HPDE6-E6E7 (cell line): ENCODE data around the gene DTL.

ENCODE experiments used
- DNase-seq: peaks from one replicate; pipeline ENCODE4 v3.0.0; 2011; ENCODE audit warnings: missing footprints; ENCODE audit errors: extremely low spot score

DTL gene

DNA sequence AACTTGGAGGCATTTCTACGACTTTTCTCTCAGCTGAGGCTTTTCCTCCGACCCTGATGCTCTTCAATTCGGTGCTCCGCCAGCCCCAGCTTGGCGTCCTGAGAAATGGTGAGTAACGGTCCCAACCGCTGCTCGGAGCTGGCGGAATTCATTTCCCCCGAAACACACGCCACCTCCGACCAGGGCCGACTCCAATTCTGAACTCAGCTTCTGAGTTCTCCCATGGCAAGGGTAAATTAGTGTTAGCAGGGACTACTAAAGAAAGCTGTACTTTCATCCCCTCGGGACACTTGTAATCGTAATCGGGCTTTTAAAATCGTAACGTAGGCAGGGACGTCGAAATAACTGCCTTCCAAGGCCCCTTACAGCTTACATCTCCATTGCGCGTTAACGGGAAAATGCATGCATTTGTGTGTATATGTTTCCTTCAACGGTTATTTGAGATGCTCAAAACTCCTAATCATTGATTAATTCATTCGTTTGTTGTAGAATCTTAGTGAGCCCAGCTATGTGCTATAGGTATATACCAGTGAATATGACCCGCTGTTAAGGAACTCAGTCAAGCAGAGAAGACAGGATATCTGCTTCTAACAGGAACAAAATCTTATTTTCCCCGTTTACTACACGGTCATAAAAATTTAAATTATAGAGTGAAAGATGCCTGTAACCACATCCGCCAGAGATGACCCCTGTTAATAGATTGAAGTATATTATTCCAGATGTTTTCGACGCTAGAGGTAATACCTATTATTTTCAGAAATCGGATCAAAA lies 472 bp downstream of the DTL start:
- DNase-seq = no peak

DNA sequence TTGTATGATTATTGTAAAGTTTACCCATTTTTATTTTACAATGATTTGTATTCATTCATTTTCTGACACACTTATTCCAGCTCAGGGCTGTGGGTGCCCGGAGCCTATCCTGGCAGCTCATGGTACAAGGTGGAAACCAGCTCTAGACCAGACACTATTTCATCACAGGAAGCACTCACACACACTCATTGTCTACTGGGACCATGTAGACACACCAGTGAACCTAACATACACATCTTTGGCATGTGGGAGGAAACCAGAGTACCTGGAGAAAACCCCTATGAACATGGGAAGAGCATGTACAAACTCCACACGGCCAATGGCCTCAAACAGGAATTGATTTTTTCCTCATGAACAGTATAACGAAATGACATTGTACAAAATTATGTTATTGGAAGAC lies 2.4 kb downstream of the DTL start:
- no peak for DNase-seq

DNA sequence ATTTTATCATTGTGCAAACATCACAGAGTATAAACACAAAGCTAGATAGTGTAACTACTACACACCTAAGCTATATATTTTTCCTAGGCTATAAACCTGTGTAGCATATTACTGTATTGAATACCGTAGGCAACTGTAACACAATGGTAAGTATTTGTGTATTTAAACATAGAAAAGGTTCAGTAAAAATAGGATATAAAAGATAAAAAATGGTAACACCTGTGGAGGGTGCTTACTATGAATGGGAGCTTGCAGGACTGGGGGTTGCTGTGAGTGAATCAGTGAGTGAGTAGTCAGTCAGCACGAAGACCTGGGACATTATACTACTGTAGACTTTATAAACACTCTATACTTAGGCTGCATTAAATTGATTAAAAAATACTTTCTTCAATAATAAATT lies 4.1 kb downstream of the DTL start:
- no peak for DNase-seq

DNA sequence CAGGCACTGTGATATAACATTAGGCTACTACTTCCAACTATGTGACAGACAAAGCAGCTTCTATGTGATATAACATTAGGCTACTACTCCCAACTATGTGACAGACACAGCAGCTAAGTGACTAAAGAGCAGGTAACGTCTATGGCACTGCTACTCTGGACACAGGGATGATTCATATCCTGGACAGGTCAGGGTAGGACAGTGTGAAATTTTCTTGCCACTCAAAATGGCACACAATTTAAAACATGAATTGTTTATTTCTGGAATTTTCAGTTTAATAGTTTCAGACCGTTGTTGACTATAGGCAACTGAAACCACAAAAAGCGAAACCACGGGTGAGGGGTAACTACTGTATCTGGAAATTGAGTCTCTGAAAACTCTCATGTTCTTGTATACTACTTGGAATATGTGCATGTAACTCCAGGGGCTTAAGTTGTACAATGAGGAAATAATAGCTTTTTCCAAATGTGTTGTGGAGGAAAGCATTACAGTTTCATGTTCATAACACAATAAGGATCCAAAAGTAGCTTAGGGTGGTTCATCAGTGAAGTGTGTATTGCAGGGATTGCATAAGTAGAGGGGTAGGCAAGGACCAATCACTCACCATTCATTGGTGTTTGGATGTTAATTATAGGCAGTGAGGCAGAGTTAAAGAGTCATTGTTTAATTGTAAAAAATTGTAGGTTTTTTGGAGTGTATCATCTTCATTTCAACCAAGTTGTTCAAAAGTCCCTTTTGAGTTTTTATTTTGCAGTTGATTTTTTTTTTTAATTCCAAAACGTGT lies 5.3 kb downstream of the DTL start:
- no peak for DNase-seq

DNA sequence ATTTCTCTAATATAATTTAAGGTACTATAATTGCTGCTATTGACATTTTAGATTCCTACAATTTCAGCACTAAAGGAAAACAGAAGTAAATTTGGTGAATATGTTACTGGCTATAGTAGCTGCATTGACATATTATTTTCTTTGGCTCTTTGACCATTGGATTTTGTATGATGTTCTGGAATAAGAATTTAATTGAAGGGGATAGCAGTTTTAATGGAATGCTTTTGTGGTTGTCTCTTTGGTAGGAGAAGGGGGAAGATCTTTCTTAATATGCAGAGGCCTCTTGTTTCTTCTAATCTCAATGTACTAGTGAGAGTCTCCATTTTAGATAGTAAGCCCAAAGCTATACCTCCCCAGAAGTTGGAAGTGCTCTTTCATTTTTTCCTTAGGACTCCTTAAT lies 6.9 kb downstream of the DTL start:
- DNase-seq = no peak

DNA sequence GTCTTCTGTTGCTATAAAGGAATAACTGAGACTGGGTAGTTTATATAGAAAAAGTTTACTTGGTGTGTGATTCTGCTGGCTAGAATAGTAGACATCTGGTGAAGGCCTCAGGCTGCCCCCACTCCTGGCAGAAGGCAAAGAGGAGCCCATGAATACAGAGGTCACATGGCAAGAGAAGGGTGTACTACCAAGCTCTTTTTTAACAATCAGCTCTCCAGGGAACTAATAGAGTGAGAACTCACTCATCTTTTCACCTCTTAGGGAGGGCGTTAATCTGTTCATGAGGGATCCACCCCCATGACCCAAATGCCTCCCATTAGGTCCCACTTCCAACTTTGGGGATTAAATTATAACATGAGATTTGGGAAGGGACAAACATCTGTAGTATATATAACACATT lies 9.3 kb downstream of the DTL start:
- no peak for DNase-seq

DNA sequence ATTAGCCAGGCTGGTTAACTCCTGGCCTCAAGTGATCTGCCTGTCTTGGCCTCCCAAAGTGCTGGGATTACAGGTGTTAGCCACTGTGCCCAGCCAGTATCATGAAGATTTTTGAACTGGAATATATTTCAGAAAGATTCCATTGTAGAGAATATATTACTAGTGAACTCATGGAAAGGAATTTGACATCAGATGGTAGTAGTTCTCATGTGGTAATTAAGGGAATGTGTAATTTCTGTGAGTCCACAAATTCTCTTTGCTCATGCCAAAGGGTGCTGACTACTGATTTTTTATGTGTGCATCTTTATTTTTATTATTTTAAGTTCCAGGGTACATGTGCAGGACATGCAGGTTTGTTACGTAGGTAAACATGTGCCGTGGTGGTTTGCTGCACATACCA lies 10.4 kb downstream of the DTL start:
- DNase-seq = no peak

DNA sequence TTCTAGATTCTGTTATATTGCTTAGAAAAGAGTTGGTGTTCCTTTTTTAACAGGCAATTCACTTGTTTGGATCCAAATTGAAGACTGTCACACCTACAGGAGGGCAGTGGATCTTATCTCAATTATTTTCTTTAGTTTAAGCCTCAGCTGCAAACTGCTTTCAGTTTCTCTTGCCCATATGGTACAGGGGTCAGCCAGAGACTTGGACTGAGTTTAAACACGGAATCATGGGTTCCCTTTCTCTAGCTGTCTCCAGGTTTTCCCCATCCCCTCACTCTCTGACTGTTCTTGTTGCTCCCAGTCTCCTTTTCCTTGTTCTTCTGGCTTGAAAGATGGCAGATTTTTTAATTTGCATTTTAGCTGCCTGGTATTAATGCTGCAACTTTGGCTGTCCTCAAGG lies 18.4 kb downstream of the DTL start:
- DNase-seq = no peak

DNA sequence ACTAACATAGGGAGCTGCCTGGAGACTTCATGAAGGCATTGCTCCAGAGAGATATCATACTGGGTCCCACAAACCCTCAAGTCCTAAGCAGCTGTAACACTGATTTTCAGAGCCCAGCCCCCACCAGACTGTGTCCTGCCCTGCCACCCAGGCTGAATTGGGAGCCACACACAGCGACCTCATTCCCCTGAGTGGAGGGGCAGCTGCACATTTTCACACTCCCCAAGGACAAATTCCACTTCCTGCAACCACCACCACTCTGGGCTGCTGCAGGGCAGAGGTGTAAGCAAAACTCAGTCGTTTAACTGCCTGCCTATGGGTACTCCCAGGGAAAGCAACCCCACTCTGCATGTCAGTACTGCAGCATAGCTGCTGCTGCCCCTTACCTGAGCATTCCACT lies 19.8 kb downstream of the DTL start:
- DNase-seq = no peak

DNA sequence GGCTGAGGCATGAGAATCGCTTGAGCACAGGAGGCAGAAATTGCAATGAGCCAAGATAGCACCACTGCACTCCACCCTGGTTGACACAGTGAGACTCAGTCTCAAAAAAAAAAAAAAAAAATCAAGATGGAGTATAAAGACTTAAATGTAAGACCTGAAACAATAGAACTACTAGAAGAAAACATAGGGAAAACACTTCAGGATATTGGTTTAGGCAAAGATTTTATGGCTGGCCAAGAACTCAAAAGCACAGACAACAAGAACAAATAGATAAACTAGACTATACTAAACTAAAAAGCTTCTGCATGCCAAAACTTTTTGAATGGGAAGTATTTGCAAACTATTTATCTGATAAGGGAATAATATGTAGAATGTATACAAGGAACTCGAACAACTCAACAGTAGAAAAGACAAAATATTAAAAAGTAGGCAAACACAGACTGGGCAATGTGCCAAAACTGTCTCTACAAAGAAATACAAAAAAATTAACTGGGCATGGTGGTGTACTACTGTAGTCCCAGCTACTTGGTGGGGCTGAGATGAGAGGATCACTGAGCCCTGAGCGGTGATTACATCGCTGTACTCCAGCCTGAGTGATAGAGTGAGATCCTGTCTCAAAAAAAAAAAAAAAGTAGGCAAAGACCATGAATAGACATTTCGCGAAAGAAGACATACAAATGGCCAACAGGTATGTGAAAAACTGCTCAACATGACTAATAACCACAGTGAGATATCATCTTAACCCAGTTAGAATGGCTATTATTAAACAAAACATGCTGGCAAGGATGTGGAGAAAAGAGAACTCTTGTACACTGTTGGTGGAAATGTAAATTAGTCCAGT lies 25.3 kb downstream of the DTL start:
- no peak for DNase-seq

DNA sequence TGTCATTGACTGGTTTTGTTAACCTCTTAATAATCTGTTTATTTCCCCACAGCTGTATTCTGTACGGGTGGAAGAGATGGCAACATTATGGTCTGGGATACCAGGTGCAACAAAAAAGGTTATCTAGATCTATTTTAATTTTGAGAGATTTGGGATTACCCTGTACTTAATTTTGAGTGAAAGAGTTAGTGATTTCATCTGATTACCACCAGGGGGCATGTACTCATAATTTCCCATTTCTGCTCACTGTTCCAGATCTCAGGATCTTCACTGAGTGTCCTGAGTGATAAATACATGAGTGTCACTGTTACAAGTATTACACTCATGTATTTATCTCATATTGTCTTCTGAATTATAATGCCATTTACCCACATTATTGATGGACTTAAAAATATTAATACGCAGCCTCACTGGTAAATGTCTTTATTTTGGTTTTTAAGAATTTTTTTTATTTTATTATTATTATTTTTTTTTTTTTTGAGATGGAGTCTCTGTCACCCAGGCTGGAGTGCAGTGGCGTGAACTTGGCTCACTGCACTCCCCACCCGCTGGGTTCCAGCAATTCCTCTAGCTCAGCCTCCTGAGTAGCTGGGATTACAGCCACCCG lies 27.4 kb downstream of the DTL start:
- DNase-seq = no peak

DNA sequence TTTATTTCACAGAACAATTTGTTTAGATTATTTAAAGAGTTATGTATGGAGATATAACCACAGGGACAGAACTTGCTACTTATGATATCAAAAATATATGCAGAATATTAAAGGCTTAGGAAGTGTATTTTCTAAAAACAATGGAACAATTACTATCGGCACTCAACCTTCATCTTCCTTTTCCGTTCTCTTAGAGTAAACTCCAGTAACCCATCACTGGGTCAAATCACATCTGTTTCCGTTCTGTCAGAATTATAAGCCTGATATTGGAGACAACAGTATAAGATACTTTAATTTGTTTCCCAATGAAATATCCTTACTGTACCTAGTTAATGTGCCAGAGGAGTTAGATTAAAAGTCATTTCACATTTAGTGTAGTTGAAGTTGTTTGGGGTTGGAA lies 32.2 kb downstream of the DTL start:
- no peak for DNase-seq

DNA sequence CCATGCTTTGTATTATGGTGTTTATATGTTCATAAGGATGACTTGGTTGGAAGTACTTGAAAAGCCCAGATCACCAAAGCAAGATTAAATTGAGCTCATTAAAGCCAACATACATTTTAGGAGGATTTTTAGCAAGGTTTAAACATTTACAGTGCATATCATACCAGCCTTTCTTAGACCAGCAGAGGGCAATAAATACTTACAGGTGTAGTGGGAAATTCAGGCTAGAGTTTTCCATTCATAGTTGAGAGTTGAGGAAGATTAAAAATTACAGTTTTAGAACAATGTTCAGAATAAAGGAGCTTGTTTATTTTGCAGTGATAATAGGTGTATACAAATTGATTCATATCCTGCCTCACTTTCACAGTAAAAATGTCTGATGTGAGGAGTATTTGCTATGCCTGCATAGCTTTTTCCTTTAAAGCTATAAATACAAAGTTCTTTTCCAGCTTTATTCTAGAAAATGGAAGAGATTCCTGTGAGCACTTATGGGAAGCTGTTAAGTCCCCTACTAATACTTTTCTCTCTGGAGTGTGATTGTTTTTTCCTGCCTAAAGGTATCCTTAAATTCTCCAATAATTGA lies 35.3 kb downstream of the DTL start:
- DNase-seq = peak; percentile 21

DNA sequence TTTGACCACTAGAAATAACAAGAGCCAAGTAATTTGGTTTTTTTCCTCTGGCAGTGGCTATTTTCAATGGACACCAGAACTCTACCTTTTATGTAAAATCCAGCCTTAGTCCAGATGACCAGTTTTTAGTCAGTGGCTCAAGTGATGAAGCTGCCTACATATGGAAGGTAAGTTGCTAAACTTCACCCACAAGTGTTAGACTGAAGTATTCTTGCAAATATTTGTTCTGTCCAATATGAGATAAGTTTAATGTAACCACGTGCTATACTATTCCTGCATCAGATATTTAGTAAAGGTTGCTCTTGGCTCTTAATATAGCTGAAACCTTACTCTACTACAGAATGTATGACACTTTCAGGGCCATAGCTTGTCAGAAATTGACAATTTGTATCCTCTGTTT lies 36.5 kb downstream of the DTL start:
- no peak for DNase-seq

DNA sequence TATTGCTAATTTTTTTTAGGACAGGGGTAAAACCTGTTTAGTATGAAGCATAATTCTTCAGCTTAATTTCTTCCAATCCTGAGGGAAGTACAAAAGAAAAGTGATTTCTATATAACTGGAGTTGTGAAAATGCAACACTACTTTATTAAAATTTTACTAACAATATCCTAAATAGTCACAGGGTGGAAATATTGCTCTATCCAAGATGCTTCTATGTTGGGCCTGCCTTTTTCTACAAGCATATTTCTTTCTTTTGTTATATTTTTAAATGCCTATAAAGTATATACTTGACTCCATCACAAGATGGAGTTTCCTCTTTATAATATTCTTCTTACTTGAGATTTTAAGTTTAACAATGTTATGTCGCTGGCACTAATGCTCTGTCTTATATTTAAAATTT lies 37.9 kb downstream of the DTL start:
- no peak for DNase-seq

DNA sequence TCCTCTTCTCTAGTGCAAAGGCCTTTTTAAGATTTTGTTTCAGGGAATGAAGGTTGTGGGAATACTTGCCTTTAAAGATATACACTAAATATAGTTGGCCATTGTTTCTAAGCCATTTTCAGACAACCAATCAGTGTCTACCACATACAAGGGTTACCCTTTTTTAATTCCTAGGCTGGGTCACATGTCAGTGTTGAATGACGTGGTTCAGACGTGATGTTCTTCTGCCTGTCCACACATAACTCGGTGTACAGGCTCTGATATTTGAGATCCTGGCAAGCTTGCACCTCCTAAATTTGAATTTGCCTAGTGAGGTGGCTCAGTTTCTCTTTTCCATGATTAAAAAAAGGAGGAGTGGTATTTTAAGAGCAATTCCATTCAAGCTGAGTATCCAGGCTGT lies 38.8 kb downstream of the DTL start:
- DNase-seq = no peak

DNA sequence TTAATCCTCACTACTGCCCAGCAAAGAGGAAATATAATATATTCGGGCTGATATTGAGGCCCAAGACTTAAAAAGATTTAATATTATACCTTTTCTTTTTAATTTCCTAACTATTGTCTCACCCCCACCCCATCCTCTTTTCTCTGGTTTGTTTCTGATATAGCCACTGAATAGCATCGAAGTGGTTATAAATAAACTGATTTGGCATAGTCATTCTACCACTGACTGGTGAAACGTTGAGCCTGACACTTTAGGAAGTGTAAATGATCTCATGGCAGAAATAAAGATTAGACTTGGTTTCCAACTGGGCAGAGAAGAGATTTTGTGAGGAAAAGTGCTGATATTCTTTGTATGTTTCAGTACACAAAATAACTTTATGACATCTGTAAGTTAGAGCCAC lies 39.3 kb downstream of the DTL start:
- no peak for DNase-seq

DNA sequence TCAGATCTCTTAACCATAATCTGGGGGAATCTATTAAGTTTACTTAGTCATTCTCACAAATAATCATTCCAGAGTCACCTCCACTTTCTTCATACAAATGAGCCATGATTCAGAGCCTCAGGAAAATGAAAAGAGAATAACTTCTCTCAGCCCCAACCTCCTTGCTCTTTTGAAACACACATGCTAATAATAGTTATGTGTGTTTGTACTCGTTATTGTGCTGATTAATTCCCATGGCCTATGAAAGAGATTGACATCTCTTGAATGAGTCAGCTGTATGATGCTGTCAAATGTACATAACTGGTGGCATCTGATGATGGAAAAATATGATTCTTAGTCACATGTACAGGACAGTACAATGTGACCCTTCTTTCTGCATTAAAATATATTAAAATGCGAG lies 41.5 kb downstream of the DTL start:
- DNase-seq = peak; percentile 41

DNA sequence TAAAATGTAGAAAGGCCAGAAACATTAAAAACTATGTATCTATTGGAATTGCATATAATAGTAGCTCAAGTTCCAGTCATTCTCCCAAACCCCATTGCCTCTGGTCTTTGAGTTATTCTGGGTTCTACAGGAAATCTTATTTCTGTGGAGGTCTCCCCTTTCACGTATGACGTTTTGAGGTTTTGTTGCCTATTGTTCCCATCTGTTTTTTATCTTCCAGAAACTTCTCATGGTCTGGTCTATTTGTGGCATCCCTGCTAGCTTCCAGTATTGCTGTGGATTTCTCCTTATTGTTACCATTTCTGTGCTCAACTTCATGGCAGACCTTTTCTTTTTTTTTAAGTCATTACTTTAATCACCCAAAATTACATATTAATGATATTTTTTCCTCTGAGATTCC lies 43.3 kb downstream of the DTL start:
- no peak for DNase-seq

DNA sequence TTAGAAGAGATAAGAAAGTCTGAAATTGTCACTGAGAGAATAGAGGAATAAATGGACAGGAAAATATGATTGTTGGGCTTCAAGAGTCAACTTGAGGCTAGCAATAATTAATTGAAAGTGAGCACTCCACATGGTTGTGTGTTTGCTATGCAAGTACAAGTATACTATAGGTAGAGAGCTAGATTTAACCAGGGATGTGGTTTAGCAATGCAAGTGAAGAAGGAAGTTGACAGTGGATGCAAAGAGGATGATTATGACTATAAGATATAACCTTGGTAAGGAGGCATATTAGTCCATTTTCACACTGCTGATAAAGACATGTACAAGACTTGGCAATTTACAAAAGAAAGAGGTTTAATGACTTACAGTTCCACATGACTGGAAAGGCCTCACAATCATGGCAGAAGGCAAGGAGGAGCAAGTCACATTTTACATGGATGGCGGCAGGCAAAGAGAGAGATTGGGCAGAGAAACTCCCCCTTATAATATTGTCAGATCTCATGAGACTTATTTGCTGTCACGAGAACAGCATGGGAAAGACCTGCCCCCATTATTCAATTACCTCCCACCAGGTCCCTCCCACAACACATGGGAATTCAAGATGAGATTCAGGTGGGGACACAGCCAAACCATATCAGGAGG lies 47.3 kb downstream of the DTL start:
- DNase-seq = no peak

DNA sequence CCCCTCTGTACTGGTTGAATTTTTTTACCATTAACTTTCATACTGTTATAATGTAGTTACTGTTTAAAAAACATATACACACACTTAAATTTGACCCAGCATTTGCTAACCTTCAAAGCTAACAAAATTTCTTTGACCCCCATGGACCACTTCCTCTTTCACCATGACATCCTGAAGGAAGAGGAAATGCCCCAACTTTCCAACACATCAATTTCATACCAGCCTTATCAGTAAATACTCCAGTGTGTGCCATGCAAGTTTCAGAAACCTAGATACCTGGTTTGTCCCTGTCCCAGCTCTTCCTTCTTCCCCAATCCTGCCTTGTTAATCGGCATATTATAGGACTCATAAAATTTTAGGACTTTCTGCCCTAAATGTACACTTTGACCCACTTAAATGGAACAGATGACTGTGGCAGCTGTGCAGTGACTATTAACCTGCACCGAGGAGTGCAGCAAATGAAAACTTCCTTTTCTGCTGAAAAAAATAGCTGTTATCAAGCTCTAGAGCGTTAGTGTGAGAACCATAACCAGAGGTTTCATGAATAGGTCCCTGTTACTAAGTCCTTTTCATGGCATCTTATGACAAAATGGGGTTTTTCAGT lies 54.1 kb downstream of the DTL start:
- no peak for DNase-seq
